ENCODE data around the gene MSANTD7.

Gene MSANTD7

DNA sequence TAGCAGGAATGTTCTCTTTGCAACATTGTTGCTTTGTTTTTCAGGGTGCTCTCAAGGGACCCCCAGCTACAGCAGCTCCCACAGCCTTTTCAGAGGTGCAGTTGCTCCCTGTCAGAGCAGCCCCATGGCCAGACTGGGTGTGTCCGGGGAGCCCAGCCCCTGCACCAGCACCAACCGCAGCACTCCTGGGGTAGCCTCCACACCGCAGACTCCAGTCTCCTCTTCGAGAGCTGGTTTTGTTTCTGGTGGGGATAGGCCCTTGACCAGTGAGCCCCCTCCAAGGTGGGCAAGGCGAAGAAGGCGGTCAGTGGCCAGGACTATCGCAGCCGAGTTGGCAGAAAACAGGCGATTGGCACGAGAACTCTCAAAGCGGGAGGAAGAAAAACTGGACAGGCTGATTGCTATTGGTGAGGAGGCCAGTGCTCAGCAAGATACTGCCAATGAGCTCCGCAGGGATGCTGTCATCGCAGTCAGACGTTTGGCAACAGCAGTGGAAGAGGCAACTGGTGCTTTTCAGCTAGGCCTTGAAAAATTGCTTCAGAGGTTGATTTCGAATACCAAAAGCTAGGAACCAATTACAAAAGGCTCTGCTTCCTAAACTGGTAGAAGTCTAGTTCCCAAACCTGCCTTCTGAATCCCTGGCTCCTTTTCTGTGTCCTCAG, 5.4 kb downstream of the MSANTD7 start:
- no peak overlapping the region for H3K4me3 ChIP-seq (ENCODE audit: insufficient read depth, low read length, poor library complexity, severe bottlenecking)
- no peaks in the 10 kb centered on the region for H3K9me3 ChIP-seq (ENCODE audit: insufficient read depth, low read length)
- H3K27ac ChIP-seq (ENCODE audit: low read depth, low read length): no peak overlapping the region
- peaks cover 31% of the 10 kb centered on the region for H3K36me3 ChIP-seq (ENCODE audit: low read length)
- H3K27me3 ChIP-seq (ENCODE audit: low read length): no peaks in the 10 kb centered on the region
- no peak overlapping the region for H3K4me2 ChIP-seq (ENCODE audit: low read depth, low read length, poor library complexity, severe bottlenecking)
- H3K79me2 ChIP-seq (ENCODE audit: insufficient read depth, low read length): peaks cover 49% of the 10 kb centered on the region
- no peak overlapping the region for H2AFZ ChIP-seq (ENCODE audit: low read depth, low read length, severe bottlenecking)
- TF ChIP-seq EZH2phosphoT487 (conservative IDR thresholded peaks at IDR 0.05; ENCODE audit: low read length): no peak
- TF ChIP-seq, protein P1, sequence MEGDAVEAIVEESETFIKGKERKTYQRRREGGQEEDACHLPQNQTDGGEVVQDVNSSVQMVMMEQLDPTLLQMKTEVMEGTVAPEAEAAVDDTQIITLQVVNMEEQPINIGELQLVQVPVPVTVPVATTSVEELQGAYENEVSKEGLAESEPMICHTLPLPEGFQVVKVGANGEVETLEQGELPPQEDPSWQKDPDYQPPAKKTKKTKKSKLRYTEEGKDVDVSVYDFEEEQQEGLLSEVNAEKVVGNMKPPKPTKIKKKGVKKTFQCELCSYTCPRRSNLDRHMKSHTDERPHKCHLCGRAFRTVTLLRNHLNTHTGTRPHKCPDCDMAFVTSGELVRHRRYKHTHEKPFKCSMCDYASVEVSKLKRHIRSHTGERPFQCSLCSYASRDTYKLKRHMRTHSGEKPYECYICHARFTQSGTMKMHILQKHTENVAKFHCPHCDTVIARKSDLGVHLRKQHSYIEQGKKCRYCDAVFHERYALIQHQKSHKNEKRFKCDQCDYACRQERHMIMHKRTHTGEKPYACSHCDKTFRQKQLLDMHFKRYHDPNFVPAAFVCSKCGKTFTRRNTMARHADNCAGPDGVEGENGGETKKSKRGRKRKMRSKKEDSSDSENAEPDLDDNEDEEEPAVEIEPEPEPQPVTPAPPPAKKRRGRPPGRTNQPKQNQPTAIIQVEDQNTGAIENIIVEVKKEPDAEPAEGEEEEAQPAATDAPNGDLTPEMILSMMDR (IDR thresholded peaks at IDR 0.05; ENCODE audit: insufficient read depth, low read length, poor library complexity, severe bottlenecking): no peak
- H4K20me1 ChIP-seq (ENCODE audit: low read depth, low read length): peaks cover 5% of the 10 kb centered on the region; the same call in 1 of the 2 replicates
- peaks cover 16% of the 10 kb centered on the region; the same call in 1 of the 2 replicates for H3F3A ChIP-seq (ENCODE audit: insufficient read depth)
- no peak overlapping the region for H3K9ac ChIP-seq (ENCODE audit: low read length)
- H3K9me2 ChIP-seq (replicated peaks; ENCODE audit: insufficient read depth, low read length): no peaks in the 10 kb centered on the region

DNA sequence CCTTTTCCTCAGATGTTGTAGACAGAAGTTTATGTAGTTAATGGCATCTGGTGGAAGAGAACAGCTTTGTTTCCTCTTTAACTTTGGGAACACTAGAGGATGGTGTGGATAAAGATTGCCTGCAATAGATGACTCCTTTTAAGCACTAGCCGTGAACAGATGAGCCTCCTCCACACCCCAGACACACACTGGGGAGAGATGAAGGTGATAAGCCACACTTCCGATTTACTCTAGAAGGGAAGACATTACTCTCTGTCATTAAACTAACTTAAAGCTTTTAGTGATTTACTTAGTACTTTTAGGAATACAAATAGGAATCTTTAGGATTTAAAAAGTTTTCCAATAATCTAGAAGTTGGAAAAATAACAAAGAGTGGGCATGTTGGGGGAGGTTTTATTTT, 6.8 kb downstream of the MSANTD7 start:
- peaks cover 34% of the 10 kb centered on the region; the same call in 1 of the 2 replicates for H3K79me2 ChIP-seq (ENCODE audit: insufficient read depth, low read length)
- H3K9me3 ChIP-seq (ENCODE audit: insufficient read depth, low read length): no peaks in the 10 kb centered on the region
- H3K27me3 ChIP-seq (ENCODE audit: low read length): no peaks in the 10 kb centered on the region
- peaks cover 3% of the 10 kb centered on the region; the same call in 1 of the 2 replicates for H4K20me1 ChIP-seq (ENCODE audit: low read depth, low read length)
- H3K4me3 ChIP-seq (ENCODE audit: insufficient read depth, low read length, poor library complexity, severe bottlenecking): no peak overlapping the region
- H3F3A ChIP-seq (ENCODE audit: insufficient read depth): peaks cover 17% of the 10 kb centered on the region; the same call in 1 of the 2 replicates
- H3K27ac ChIP-seq (ENCODE audit: low read depth, low read length): no peak overlapping the region
- H3K9me2 ChIP-seq (replicated peaks; ENCODE audit: insufficient read depth, low read length): no peaks in the 10 kb centered on the region
- no peak overlapping the region for H3K9ac ChIP-seq (ENCODE audit: low read length)
- H3K36me3 ChIP-seq (ENCODE audit: low read length): peaks cover 31% of the 10 kb centered on the region
- TF ChIP-seq EZH2phosphoT487 (conservative IDR thresholded peaks at IDR 0.05; ENCODE audit: low read length): no peak
- TF ChIP-seq, protein P1 (IDR thresholded peaks at IDR 0.05; ENCODE audit: insufficient read depth, low read length, poor library complexity, severe bottlenecking): no peak
- H2AFZ ChIP-seq (ENCODE audit: low read depth, low read length, severe bottlenecking): no peak overlapping the region
- H3K4me2 ChIP-seq (ENCODE audit: low read depth, low read length, poor library complexity, severe bottlenecking): no peak overlapping the region

DNA sequence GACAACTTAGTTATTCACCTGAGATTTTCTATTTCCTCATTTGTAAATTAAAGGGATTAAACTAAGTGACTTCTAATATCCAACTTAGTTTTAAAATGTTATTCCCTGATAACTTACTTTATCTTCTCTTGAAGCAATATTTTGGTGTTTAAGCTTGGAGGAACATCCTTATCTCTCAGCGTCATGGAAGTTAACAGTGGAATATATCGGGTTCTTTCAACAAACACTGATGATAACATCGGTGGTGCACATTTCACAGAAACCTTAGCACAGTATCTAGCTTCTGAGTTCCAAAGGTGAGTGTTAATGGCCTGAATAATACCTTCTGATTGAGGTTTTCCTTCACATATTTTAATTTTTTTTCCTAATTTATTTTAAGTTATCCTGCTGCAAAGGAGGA, 14.1 kb downstream of the MSANTD7 start:
- Histone ChIP-seq H3K79me2 (ENCODE audit: insufficient read depth, low read length) (no peaks in the 10 kb centered on the region), H3K9me2 (replicated peaks; ENCODE audit: insufficient read depth, low read length) (no peaks in the 10 kb centered on the region), H3K4me3 (ENCODE audit: insufficient read depth, low read length, poor library complexity, severe bottlenecking) (no peak overlapping the region), H3K4me2 (ENCODE audit: low read depth, low read length, poor library complexity, severe bottlenecking) (no peak overlapping the region), H3K9ac (ENCODE audit: low read length) (no peak overlapping the region), H3K9me3 (ENCODE audit: insufficient read depth, low read length) (no peaks in the 10 kb centered on the region), H2AFZ (ENCODE audit: low read depth, low read length, severe bottlenecking) (no peak overlapping the region), H3F3A (ENCODE audit: insufficient read depth) (peaks cover 15% of the 10 kb centered on the region; the same call in 1 of the 2 replicates), H3K27ac (ENCODE audit: low read depth, low read length) (no peak overlapping the region), H4K20me1 (ENCODE audit: low read depth, low read length) (no peaks in the 10 kb centered on the region), H3K27me3 (ENCODE audit: low read length) (no peaks in the 10 kb centered on the region), H3K36me3 (ENCODE audit: low read length) (peaks cover 29% of the 10 kb centered on the region; the same call in 1 of the 2 replicates)
- TF ChIP-seq EZH2phosphoT487 (conservative IDR thresholded peaks at IDR 0.05; ENCODE audit: low read length): no peak
- TF ChIP-seq, protein P1 (IDR thresholded peaks at IDR 0.05; ENCODE audit: insufficient read depth, low read length, poor library complexity, severe bottlenecking): no peak
